IPS-18c (cell line): ENCODE measurements around the gene SLC2A4.
"Not testable (repeated sequence)": the region's sequence is repeated elsewhere in the genome, so short reads cannot be mapped to it uniquely, and the experiment has no call there.

Source experiments
- H3K4me3 ChIP-seq: 2 replicates; pipeline ENCODE4 v1.7.0; 2013; ENCODE audit warnings: low read depth, mild to moderate bottlenecking, low read length, moderate library complexity; ENCODE audit not compliant: insufficient read depth
- H3K9me3 ChIP-seq: one replicate; pipeline ENCODE4 v1.6.1; 2013; ENCODE audit warnings: mild to moderate bottlenecking, low read length, moderate library complexity; ENCODE audit not compliant: control insufficient read depth, insufficient read depth

Gene SLC2A4

GRCh38 chr17:7242717-7243452 is 38.6 kb upstream of the SLC2A4 start:
- Histone ChIP-seq H3K4me3 (peak overlapping the region; percentile 97), H3K9me3 (no peaks in the 10 kb centered on the region)

GRCh38 chr17:7243453-7243729 is 38.1 kb upstream of the SLC2A4 start:
- Histone ChIP-seq H3K4me3 (peak overlapping the region; percentile 97; the same call in 1 of the 2 replicates), H3K9me3 (no peaks in the 10 kb centered on the region)

GRCh38 chr17:7243838-7244237 is 37.7 kb upstream of the SLC2A4 start:
- H3K9me3 ChIP-seq, result not testable (repeated sequence)

GRCh38 chr17:7246779-7247178 is 34.7 kb upstream of the SLC2A4 start:
- no peak overlapping the region for H3K4me3 ChIP-seq
- peaks cover 2% of the 10 kb centered on the region for H3K9me3 ChIP-seq

More at GRCh38 chr17:7243838-7244237, 37.7 kb upstream of the SLC2A4 start:
- H3K4me3 ChIP-seq, result not testable (repeated sequence)

GRCh38 chr17:7248796-7249195 is 32.7 kb upstream of the SLC2A4 start:
- peaks cover 2% of the 10 kb centered on the region for H3K9me3 ChIP-seq
- no peak overlapping the region for H3K4me3 ChIP-seq

GRCh38 chr17:7249214-7249613 is 32.3 kb upstream of the SLC2A4 start:
- Histone ChIP-seq H3K4me3 (no peak overlapping the region), H3K9me3 (peaks cover 2% of the 10 kb centered on the region)

- peaks cover 2% of the 10 kb centered on the region for H3K9me3 ChIP-seq
- H3K4me3 ChIP-seq, result peak overlapping the region; percentile 87; the same call in 1 of the 2 replicates
Observed at GRCh38 chr17:7249830-7250229, 31.7 kb upstream of the SLC2A4 start.

- Histone ChIP-seq H3K9me3 (peaks cover 2% of the 10 kb centered on the region), H3K4me3 (peak overlapping the region; percentile 87)
Observed at GRCh38 chr17:7250695-7251627, 30.6 kb upstream of the SLC2A4 start.

GRCh38 chr17:7251661-7252175 is 29.8 kb upstream of the SLC2A4 start, which contains the start of gene CTDNEP1:
TSS of gene CTDNEP1 (minus strand) at chr17:7251734. CDS start at chr17:7251296, 438 bp downstream.
- H3K4me3 ChIP-seq, result peak within 1 kb of the TSS; percentile 87
- H3K9me3 ChIP-seq, result peaks cover 2% of the 10 kb centered on the region

GRCh38 chr17:7252176-7253043 is 29.1 kb upstream of the SLC2A4 start, which contains the start of gene ELP5:
TSS of gene ELP5 (plus strand) at chr17:7252215. CDS start at chr17:7252551, 336 bp downstream.
- Histone ChIP-seq H3K9me3 (peaks cover 2% of the 10 kb centered on the region), H3K4me3 (peak within 1 kb of the TSS; percentile 87)

GRCh38 chr17:7253082-7253481 is 28.4 kb upstream of the SLC2A4 start:
- Histone ChIP-seq H3K4me3 (peak overlapping the region; percentile 87; the same call in 1 of the 2 replicates), H3K9me3 (peaks cover 2% of the 10 kb centered on the region)

- Histone ChIP-seq H3K4me3 (no peak overlapping the region), H3K9me3 (no peaks in the 10 kb centered on the region)
Observed at GRCh38 chr17:7254511-7254910, 27.0 kb upstream of the SLC2A4 start.

- Histone ChIP-seq H3K9me3 (no peaks in the 10 kb centered on the region), H3K4me3 (no peak overlapping the region)
Observed at GRCh38 chr17:7256766-7257456, 24.6 kb upstream of the SLC2A4 start.

- Histone ChIP-seq H3K9me3 (peaks cover 2% of the 10 kb centered on the region), H3K4me3 (no peak overlapping the region)
Observed at GRCh38 chr17:7258731-7259554, 22.6 kb upstream of the SLC2A4 start.

GRCh38 chr17:7259555-7259889 is 22.0 kb upstream of the SLC2A4 start:
- no peak overlapping the region for H3K4me3 ChIP-seq
- H3K9me3 ChIP-seq, result peaks cover 2% of the 10 kb centered on the region

GRCh38 chr17:7260151-7260550 is 21.4 kb upstream of the SLC2A4 start:
- Histone ChIP-seq H3K4me3 (peak overlapping the region; percentile 91), H3K9me3 (peaks cover 2% of the 10 kb centered on the region)
